ENCODE results near the gene MRPL44.

Gene MRPL44

GRCh38 chr2:223944703-223945531 lies 12.3 kb upstream of the MRPL44 start, which contains the start of gene WDFY1:
TSS of gene WDFY1 (minus strand) at chr2:223945335. CDS start at chr2:223945284, 51 bp downstream.
- TF ChIP-seq ZNF274 (IDR thresholded peaks at IDR 0.05; ENCODE audit: low read depth, low read length) = no peak
- peak within 1 kb of the TSS; percentile 87 for H3K4me3 ChIP-seq (ENCODE audit: low read length)

- no peak overlapping the region for H3K4me3 ChIP-seq (ENCODE audit: low read length)
- no peak for TF ChIP-seq ZNF274 (IDR thresholded peaks at IDR 0.05; ENCODE audit: low read depth, low read length)
Observed at GRCh38 chr2:223945755-223946154, 11.5 kb upstream of the MRPL44 start.

GRCh38 chr2:223947711-223948205 lies 9.5 kb upstream of the MRPL44 start:
- no peak for TF ChIP-seq ZNF274 (IDR thresholded peaks at IDR 0.05; ENCODE audit: low read depth, low read length)
- no peak overlapping the region for H3K4me3 ChIP-seq (ENCODE audit: low read length)

GRCh38 chr2:223949241-223949840 lies 7.9 kb upstream of the MRPL44 start:
- no peak for TF ChIP-seq ZNF274 (IDR thresholded peaks at IDR 0.05; ENCODE audit: low read depth, low read length)

GRCh38 chr2:223950448-223951347 lies 6.6 kb upstream of the MRPL44 start:
- H3K4me3 ChIP-seq (ENCODE audit: low read length) = peak overlapping the region; percentile 66; the same call in 1 of the 2 replicates
- no peak for TF ChIP-seq ZNF274 (IDR thresholded peaks at IDR 0.05; ENCODE audit: low read depth, low read length)

More at GRCh38 chr2:223949241-223949840, 7.9 kb upstream of the MRPL44 start:
- H3K4me3 ChIP-seq (ENCODE audit: low read length) = no peak overlapping the region

GRCh38 chr2:223952280-223952968 lies 4.8 kb upstream of the MRPL44 start:
- H3K4me3 ChIP-seq (ENCODE audit: low read length) = peak overlapping the region; percentile 56; the same call in 1 of the 2 replicates
- no peak for TF ChIP-seq ZNF274 (IDR thresholded peaks at IDR 0.05; ENCODE audit: low read depth, low read length)

- no peak overlapping the region for H3K4me3 ChIP-seq (ENCODE audit: low read length)
- no peak for TF ChIP-seq ZNF274 (IDR thresholded peaks at IDR 0.05; ENCODE audit: low read depth, low read length)
Observed at GRCh38 chr2:223954401-223954800, 2.9 kb upstream of the MRPL44 start.

- H3K4me3 ChIP-seq (ENCODE audit: low read length) = peak overlapping the region; percentile 8; the same call in 1 of the 2 replicates
- no peak for TF ChIP-seq ZNF274 (IDR thresholded peaks at IDR 0.05; ENCODE audit: low read depth, low read length)
Observed at GRCh38 chr2:223956300-223956699, 963 bp upstream of the MRPL44 start.

- H3K4me3 ChIP-seq (ENCODE audit: low read length) = peak overlapping the region; percentile 36; the same call in 1 of the 2 replicates
Observed at GRCh38 chr2:223959688-223960087, 2.4 kb downstream of the MRPL44 start.

GRCh38 chr2:223967981-223968380 lies 10.7 kb downstream of the MRPL44 start:
- no peak overlapping the region for H3K4me3 ChIP-seq (ENCODE audit: low read length)
- TF ChIP-seq ZNF274 (IDR thresholded peaks at IDR 0.05; ENCODE audit: low read depth, low read length) = no peak

More at GRCh38 chr2:223959688-223960087, 2.4 kb downstream of the MRPL44 start:
- no peak for TF ChIP-seq ZNF274 (IDR thresholded peaks at IDR 0.05; ENCODE audit: low read depth, low read length)

GRCh38 chr2:223969315-223969714 lies 12.1 kb downstream of the MRPL44 start:
- TF ChIP-seq ZNF274 (IDR thresholded peaks at IDR 0.05; ENCODE audit: low read depth, low read length) = no peak
- no peak overlapping the region for H3K4me3 ChIP-seq (ENCODE audit: low read length)

GRCh38 chr2:223969856-223970255 lies 12.6 kb downstream of the MRPL44 start:
- TF ChIP-seq ZNF274 (IDR thresholded peaks at IDR 0.05; ENCODE audit: low read depth, low read length) = no peak
- H3K4me3 ChIP-seq (ENCODE audit: low read length) = no peak overlapping the region
